Measurements from ENCODE around the gene COL1A1.

- no peak for TF ChIP-seq CTCF (IDR thresholded peaks at IDR 0.05)
- TF ChIP-seq POLR2A (IDR thresholded peaks at IDR 0.05): no peak
Observed at GRCh38 chr17:50171371-50172071, 29.9 kb downstream of the COL1A1 start.

All from lower leg skin (tissue), 3 donors.